ENCODE results near the gene KCNIP1.

Gene KCNIP1

DNA sequence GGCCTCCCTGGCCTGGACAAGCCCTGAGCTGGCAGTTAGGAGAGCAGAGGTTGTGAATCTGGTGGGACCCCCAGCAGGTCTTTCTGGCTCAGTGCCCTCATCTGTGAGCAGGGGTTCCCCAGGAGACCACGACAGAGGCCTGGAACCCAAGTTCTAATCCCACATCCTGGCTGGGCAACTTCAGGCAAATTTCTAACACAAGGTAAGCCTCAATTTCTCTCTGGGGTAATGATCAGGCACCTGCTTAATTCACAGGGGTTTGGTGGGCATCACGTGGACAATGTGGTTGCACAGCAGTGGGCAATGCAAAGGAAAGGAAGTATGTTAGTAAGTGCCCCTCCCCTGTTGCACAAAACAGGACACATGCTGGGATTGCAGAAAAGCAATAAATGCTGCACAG, 1.9 kb upstream of the KCNIP1 start:
- no peak for DNase-seq (ENCODE audit: low read depth)
- TF ChIP-seq, protein P1, sequence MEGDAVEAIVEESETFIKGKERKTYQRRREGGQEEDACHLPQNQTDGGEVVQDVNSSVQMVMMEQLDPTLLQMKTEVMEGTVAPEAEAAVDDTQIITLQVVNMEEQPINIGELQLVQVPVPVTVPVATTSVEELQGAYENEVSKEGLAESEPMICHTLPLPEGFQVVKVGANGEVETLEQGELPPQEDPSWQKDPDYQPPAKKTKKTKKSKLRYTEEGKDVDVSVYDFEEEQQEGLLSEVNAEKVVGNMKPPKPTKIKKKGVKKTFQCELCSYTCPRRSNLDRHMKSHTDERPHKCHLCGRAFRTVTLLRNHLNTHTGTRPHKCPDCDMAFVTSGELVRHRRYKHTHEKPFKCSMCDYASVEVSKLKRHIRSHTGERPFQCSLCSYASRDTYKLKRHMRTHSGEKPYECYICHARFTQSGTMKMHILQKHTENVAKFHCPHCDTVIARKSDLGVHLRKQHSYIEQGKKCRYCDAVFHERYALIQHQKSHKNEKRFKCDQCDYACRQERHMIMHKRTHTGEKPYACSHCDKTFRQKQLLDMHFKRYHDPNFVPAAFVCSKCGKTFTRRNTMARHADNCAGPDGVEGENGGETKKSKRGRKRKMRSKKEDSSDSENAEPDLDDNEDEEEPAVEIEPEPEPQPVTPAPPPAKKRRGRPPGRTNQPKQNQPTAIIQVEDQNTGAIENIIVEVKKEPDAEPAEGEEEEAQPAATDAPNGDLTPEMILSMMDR (conservative IDR thresholded peaks at IDR 0.05; ENCODE audit: control insufficient read depth, insufficient read depth, low read depth, low read length): no peak
- no peak overlapping the region for H3K4me3 ChIP-seq (ENCODE audit: control insufficient read depth, low read depth, low read length)

DNA sequence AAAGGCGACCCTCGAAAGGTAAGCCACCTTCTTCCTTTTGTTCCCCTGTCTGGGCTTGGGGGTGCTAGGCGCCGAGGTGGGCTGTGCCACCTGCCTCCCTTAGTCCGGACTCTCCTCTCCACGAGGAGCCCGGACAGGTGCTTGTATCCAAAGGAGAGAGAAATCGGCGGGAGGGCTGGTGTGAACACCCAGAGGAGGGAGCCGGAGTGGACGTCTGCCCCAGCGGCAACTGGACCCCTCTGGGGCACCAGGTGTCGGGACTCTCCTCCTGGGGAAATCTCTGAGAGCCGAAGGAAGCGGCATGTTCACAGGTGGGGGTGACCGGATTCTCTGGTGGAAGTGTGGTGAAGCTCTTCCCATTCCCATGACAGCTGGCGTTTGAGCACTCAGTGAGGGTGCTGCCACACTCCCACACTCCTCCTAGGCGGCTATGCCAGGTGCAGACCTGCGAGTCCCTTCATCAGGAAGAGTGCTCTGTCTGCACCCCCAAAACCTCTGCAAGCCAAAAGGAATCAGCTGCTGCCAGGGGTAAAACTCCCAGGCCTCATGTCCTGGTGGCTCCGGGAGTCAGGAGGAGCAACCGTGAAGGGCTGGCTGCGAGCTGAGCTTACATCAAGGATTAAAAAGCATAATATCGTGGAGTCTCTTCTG, 921 bp downstream of the KCNIP1 start:
- no peak overlapping the region for H3K4me3 ChIP-seq (ENCODE audit: control insufficient read depth, low read depth, low read length)
- TF ChIP-seq, protein P1 (conservative IDR thresholded peaks at IDR 0.05; ENCODE audit: control insufficient read depth, insufficient read depth, low read depth, low read length): no peak
- no peak for DNase-seq (ENCODE audit: low read depth)

DNA sequence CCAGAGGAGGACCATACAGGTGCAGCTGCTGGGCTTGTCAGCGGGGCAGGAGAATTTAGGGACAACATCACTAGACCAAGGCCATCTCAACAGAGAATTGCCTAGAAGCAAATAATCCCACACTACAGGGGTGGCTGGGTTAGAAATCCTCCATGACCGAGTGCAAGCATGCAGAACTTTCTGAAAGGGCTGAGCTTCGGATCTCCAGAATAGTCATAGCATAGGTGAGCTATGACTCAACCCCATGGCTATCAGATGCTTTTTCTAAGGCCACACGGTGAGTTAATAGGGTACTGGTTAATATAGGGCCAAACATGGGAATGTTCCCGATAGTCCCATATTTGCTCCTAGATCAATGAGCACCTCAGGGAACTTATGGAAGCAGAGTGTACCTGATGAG, 4.2 kb downstream of the KCNIP1 start:
- H3K4me3 ChIP-seq (ENCODE audit: control insufficient read depth, low read depth, low read length): no peak overlapping the region
- no peak for DNase-seq (ENCODE audit: low read depth)
- TF ChIP-seq, protein P1 (conservative IDR thresholded peaks at IDR 0.05; ENCODE audit: control insufficient read depth, insufficient read depth, low read depth, low read length): no peak

DNA sequence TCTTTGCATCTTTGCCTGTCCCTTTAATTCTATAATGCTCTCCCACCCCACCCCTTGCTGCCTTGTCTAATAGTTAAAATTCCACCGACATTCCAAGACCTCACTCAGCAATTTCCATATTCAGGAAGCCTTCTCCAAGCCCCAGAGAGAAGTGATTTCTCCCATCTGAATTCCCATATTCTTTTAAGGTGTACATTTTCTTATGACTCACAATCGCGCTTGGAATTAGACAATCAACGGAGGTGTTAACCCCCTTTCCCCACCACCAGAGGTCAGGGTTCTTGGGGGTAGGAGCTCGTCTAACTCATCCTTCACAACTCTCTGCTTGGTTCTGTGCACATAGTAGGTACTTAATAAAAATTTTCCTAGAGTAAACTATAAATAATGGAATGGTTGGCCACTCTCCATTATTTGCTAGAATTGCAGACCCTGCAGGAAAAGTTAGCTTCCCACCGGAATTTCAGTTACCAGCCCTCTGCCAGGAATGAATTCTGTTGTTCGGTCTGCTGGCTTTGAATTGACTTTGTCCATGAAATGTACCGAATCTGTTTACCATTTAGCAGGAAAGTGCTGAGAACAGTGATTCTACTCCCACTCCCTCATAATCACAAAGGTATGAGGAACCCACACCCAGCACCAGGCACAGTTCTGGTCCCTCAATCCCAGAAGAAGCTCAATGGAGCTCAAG, 5.0 kb downstream of the KCNIP1 start:
- TF ChIP-seq, protein P1 (conservative IDR thresholded peaks at IDR 0.05; ENCODE audit: control insufficient read depth, insufficient read depth, low read depth, low read length): no peak
- no peak overlapping the region for H3K4me3 ChIP-seq (ENCODE audit: control insufficient read depth, low read depth, low read length)
- no peak for DNase-seq (ENCODE audit: low read depth)

DNA sequence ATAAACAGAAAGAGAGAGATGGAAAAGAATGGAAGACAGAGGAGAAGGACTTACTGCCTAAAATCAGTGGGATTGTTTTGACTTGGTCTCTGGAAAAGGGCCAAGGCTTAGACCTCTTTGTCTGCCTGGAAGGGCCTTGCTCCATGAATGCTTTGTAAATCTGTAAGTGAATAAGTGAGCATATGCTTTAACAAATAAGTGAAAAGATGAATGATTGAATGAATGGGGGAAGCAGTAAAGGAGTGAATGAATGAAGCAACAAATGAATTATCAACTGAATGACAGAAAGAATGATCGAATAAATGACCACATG, 5.5 kb downstream of the KCNIP1 start:
- H3K4me3 ChIP-seq (ENCODE audit: control insufficient read depth, low read depth, low read length): no peak overlapping the region
- TF ChIP-seq, protein P1 (conservative IDR thresholded peaks at IDR 0.05; ENCODE audit: control insufficient read depth, insufficient read depth, low read depth, low read length): no peak
- DNase-seq (ENCODE audit: low read depth): no peak

DNA sequence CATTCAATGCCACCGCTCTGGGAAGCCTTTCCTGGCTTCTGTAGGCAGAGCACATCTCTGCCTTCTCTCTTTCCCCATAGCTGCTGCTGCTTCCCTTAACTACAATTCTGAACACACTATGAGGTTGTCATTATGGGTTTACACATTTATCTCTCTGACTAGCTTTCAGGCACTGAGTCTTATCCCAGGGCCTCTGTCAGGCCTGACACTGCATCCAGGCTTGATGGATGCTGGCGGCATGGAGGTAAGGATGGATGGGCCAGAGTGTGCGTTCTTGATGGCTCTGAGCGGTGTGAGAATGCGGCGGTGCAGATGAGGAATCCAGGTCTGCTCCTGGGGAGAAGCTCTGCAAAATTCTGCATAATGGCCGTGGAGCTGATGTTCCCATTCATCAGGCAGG, 6.3 kb downstream of the KCNIP1 start:
- TF ChIP-seq, protein P1 (conservative IDR thresholded peaks at IDR 0.05; ENCODE audit: control insufficient read depth, insufficient read depth, low read depth, low read length): no peak
- DNase-seq (ENCODE audit: low read depth): no peak
- no peak overlapping the region for H3K4me3 ChIP-seq (ENCODE audit: control insufficient read depth, low read depth, low read length)
